ENCODE results near the gene LRRC75A.

DNA sequence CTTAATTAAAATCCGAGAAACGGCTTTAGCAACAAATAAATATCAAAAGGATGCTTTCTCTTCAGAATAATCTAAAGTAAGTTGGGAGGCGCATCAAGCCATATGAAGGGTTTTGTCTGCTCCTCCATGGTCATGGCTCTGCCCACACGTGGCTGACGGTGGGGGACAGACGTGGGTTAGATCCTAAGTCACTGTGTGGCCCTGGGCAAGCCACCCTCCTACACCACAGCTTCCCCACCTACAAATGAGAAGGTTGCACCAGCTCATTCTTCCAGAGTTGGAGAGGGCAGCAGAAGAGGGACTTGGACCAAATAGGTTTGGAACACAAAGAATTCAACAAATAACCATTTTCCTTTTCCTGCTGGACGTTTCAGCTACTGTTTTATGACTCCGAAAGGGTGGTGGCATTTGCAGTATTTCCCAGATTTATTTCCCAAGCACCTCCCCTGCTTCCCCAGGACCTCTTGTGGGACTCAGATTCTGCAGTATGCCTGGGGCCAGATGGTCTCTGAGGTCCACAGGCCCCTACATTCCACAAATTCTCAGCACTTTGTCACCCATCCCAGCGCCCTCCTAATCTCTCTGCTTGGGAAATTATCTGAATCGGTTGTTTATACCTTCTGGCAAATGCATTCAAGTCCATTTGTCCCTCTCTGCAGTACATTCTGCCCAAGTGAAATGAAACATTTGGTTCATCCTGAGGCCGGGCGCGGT is 17.8 kb downstream of the LRRC75A start:
- TF ChIP-seq POLR2A (IDR thresholded peaks at IDR 0.05; ENCODE audit: low read length): no peak
- no peak for TF ChIP-seq GATA1 (IDR thresholded peaks at IDR 0.05; ENCODE audit: low read depth, low read length)

Measured in erythroblast (primary cell).